ENCODE measurements around the gene SLC1A7.

Gene SLC1A7

GRCh38 chr1:53160924-53161378, 18.5 kb upstream of the SLC1A7 start:
- no peak for DNase-seq (ENCODE audit: low read depth in 2 of 2)

- no peak for DNase-seq (ENCODE audit: low read depth in 2 of 2)
Measured at GRCh38 chr1:53158900-53159299, 16.5 kb upstream of the SLC1A7 start.

GRCh38 chr1:53156783-53157182, 14.3 kb upstream of the SLC1A7 start:
- no peak for DNase-seq (ENCODE audit: low read depth in 2 of 2)

GRCh38 chr1:53155945-53156344, 13.5 kb upstream of the SLC1A7 start:
- no peak for DNase-seq (ENCODE audit: low read depth in 2 of 2)

GRCh38 chr1:53155534-53155933, 13.1 kb upstream of the SLC1A7 start:
- no peak for DNase-seq (ENCODE audit: low read depth in 2 of 2)

GRCh38 chr1:53154859-53155438, 12.5 kb upstream of the SLC1A7 start:
- no peak for DNase-seq (ENCODE audit: low read depth in 2 of 2)

- DNase-seq (ENCODE audit: low read depth in 2 of 2), result no peak
Measured at GRCh38 chr1:53153752-53154151, 11.3 kb upstream of the SLC1A7 start.

- no peak for DNase-seq (ENCODE audit: low read depth in 2 of 2)
Measured at GRCh38 chr1:53148123-53148522, 5.7 kb upstream of the SLC1A7 start.

- DNase-seq (ENCODE audit: low read depth in 2 of 2), result no peak
Measured at GRCh38 chr1:53147174-53147573, 4.7 kb upstream of the SLC1A7 start.

GRCh38 chr1:53145942-53146708, 3.7 kb upstream of the SLC1A7 start:
- DNase-seq (ENCODE audit: low read depth in 2 of 2), result no peak

- no peak for DNase-seq (ENCODE audit: low read depth in 2 of 2)
Measured at GRCh38 chr1:53145619-53145941, 3.1 kb upstream of the SLC1A7 start.

GRCh38 chr1:53145051-53145600, 2.7 kb upstream of the SLC1A7 start:
- no peak for DNase-seq (ENCODE audit: low read depth in 2 of 2)

GRCh38 chr1:53144201-53144600, 1.8 kb upstream of the SLC1A7 start:
- no peak for DNase-seq (ENCODE audit: low read depth in 2 of 2)

- DNase-seq (ENCODE audit: low read depth in 2 of 2), result no peak
Measured at GRCh38 chr1:53143527-53143926, 1.1 kb upstream of the SLC1A7 start.

- no peak for DNase-seq (ENCODE audit: low read depth in 2 of 2)
Measured at GRCh38 chr1:53141487-53142055, 867 bp downstream of the SLC1A7 start.

GRCh38 chr1:53140451-53140850, 2.0 kb downstream of the SLC1A7 start:
- no peak for DNase-seq (ENCODE audit: low read depth in 2 of 2)

- DNase-seq (ENCODE audit: low read depth in 2 of 2), result no peak
Measured at GRCh38 chr1:53139951-53140361, 2.5 kb downstream of the SLC1A7 start.

GRCh38 chr1:53138991-53139884, 3.2 kb downstream of the SLC1A7 start:
- DNase-seq (ENCODE audit: low read depth in 2 of 2), result no peak

GRCh38 chr1:53137729-53138128, 4.7 kb downstream of the SLC1A7 start:
- DNase-seq (ENCODE audit: low read depth in 2 of 2), result no peak

- DNase-seq (ENCODE audit: low read depth in 2 of 2), result no peak
Measured at GRCh38 chr1:53135735-53136114, 6.7 kb downstream of the SLC1A7 start.

GRCh38 chr1:53134961-53135734, 7.3 kb downstream of the SLC1A7 start:
- no peak for DNase-seq (ENCODE audit: low read depth in 2 of 2)

All from stimulated activated CD4-positive, alpha-beta T cell treated with anti-CD3 and anti-CD28 coated beads, Interleukin-12 subunit alpha, Interleukin-12 subunit beta, amount 100 ng/mL, for 24 hours (primary cell).